Muscle of leg (tissue), 11 donors: Measurements from ENCODE around the gene PSMB10. TPM values are rescaled to one million over a fixed set of nuclear protein-coding genes. Genes with fewer than 3 reads are reported as not detected.
A peak's percentile ranks its signal among the peaks of the same experiment; 100 is the strongest.

Experiments used
- DNase-seq: peaks from one replicate; pipeline ENCODE4 v3.0.0; 2013
- H3K27ac ChIP-seq: one replicate; pipeline ENCODE4 v1.5.1; 2013; ENCODE audit warnings: mild to moderate bottlenecking, low read length, control low read depth
- H3K27me3 ChIP-seq: one replicate; pipeline ENCODE4 v1.6.1; 2013; ENCODE audit warnings: low read length; ENCODE audit not compliant: control insufficient read depth, insufficient read depth
- H3K36me3 ChIP-seq: one replicate; pipeline ENCODE4 v1.6.1; 2013; ENCODE audit warnings: low read length; ENCODE audit not compliant: control insufficient read depth, insufficient read depth
- H3K4me1 ChIP-seq: one replicate; pipeline ENCODE4 v1.6.1; 2013; ENCODE audit warnings: low read length; ENCODE audit not compliant: control insufficient read depth, insufficient read depth
- H3K4me3 ChIP-seq: one replicate; pipeline ENCODE4 v1.5.1; 2013; ENCODE audit warnings: low read length, control low read depth
- H3K9me3 ChIP-seq: replicated peaks from 2 replicates; pipeline ENCODE4 v1.6.1; 2013; ENCODE audit warnings: low read depth, low read length; ENCODE audit not compliant: control insufficient read depth
- WGBS: methylation state at CpG from one replicate; pipeline ENCODE4 v1.1.5; 2013; ENCODE audit warnings: missing lambda C conversion rate; ENCODE audit not compliant: insufficient coverage; 5-methylcytosine and 5-hydroxymethylcytosine counted together
- polyA plus RNA-seq, 8 donors: library from polyadenylated mRNA; unstranded; fragments of 120-200 nt; gene quantifications; one replicate each; pipeline versions ENCODE4 v1.2.1 to v1.2.3, GENCODE V29; 2013; ENCODE audit warnings: inconsistent platforms in 1 of 8, low replicate concordance in 1 of 8; ENCODE audit not compliant: insufficient read length in 8 of 8, insufficient read depth in 1 of 8
- total RNA-seq: library from RNA; stranded (reverse); fragments of 120-200 nt; gene quantifications from one replicate; pipeline ENCODE4 v1.2.4, GENCODE V29; 2013

Gene PSMB10
- total and polyA plus RNA-seq, 9 donors = 24.7 to 44.6 (median 32.6) TPM

- Histone ChIP-seq H3K36me3 (peaks cover 75% of the 10 kb centered on the region), H3K4me1 (peaks cover 17% of the 10 kb centered on the region), H3K4me3 (no peak overlapping the region), H3K27me3 (no peaks in the 10 kb centered on the region), H3K9me3 (no peaks in the 10 kb centered on the region), H3K27ac (no peak overlapping the region)
- WGBS = 62% methylated on average over 12 of the region's 12 CpGs
- peak; percentile 64 for DNase-seq
Observed at GRCh38 chr16:67951485-67951884, 14.8 kb upstream of the PSMB10 start.

GRCh38 chr16:67950335-67950843 is 13.7 kb upstream of the PSMB10 start:
- peaks cover 19% of the 10 kb centered on the region for H3K4me1 ChIP-seq
- WGBS = 84% methylated on average over 7 of the region's 16 CpGs

GRCh38 chr16:67949645-67950044 is 13.0 kb upstream of the PSMB10 start:
- H3K9me3 ChIP-seq = no peaks in the 10 kb centered on the region
- peaks cover 26% of the 10 kb centered on the region for H3K4me1 ChIP-seq
- DNase-seq = no peak
- no peak overlapping the region for H3K4me3 ChIP-seq
- peaks cover 85% of the 10 kb centered on the region for H3K36me3 ChIP-seq
- no peak overlapping the region for H3K27ac ChIP-seq
- WGBS = 91% methylated on average over 9 of the region's 11 CpGs
- H3K27me3 ChIP-seq = no peaks in the 10 kb centered on the region

More at GRCh38 chr16:67950335-67950843, 13.7 kb upstream of the PSMB10 start:
- no peaks in the 10 kb centered on the region for H3K9me3 ChIP-seq
- H3K27me3 ChIP-seq = no peaks in the 10 kb centered on the region
- H3K27ac ChIP-seq = no peak overlapping the region
- H3K4me3 ChIP-seq = no peak overlapping the region
- H3K36me3 ChIP-seq = peaks cover 85% of the 10 kb centered on the region
- no peak for DNase-seq

GRCh38 chr16:67948015-67948414 is 11.4 kb upstream of the PSMB10 start:
- Histone ChIP-seq H3K27me3 (no peaks in the 10 kb centered on the region), H3K4me1 (peaks cover 41% of the 10 kb centered on the region), H3K9me3 (no peaks in the 10 kb centered on the region), H3K36me3 (peaks cover 92% of the 10 kb centered on the region), H3K4me3 (no peak overlapping the region), H3K27ac (no peak overlapping the region)
- WGBS = 93% methylated on average over 15 of the region's 15 CpGs
- DNase-seq = no peak

GRCh38 chr16:67946966-67947558 is 10.4 kb upstream of the PSMB10 start:
- DNase-seq = no peak
- Histone ChIP-seq H3K27ac (no peak overlapping the region), H3K9me3 (no peaks in the 10 kb centered on the region), H3K27me3 (no peaks in the 10 kb centered on the region), H3K4me1 (peaks cover 40% of the 10 kb centered on the region), H3K36me3 (peaks cover 98% of the 10 kb centered on the region), H3K4me3 (no peak overlapping the region)
- WGBS = 89% methylated on average over 20 of the region's 28 CpGs

GRCh38 chr16:67946128-67946569 is 9.5 kb upstream of the PSMB10 start:
- Histone ChIP-seq H3K4me1 (peaks cover 31% of the 10 kb centered on the region), H3K36me3 (peaks cover 98% of the 10 kb centered on the region), H3K9me3 (no peaks in the 10 kb centered on the region), H3K27ac (no peak overlapping the region), H3K27me3 (no peaks in the 10 kb centered on the region), H3K4me3 (no peak overlapping the region)
- 88% methylated on average over 18 of the region's 20 CpGs for WGBS
- no peak for DNase-seq

- H3K4me3 ChIP-seq = no peak overlapping the region
- no peaks in the 10 kb centered on the region for H3K27me3 ChIP-seq
- 85% methylated on average over 18 of the region's 24 CpGs for WGBS
- H3K9me3 ChIP-seq = no peaks in the 10 kb centered on the region
- H3K4me1 ChIP-seq = peaks cover 24% of the 10 kb centered on the region
- H3K36me3 ChIP-seq = peaks cover 93% of the 10 kb centered on the region
- peak overlapping the region; percentile 13 for H3K27ac ChIP-seq
- DNase-seq = no peak
Observed at GRCh38 chr16:67945392-67945933, 8.8 kb upstream of the PSMB10 start.

GRCh38 chr16:67944690-67945391 is 8.2 kb upstream of the PSMB10 start:
- WGBS = 86% methylated on average over 23 of the region's 24 CpGs
- H3K4me3 ChIP-seq = no peak overlapping the region
- H3K9me3 ChIP-seq = no peaks in the 10 kb centered on the region
- H3K27me3 ChIP-seq = no peaks in the 10 kb centered on the region
- peaks cover 24% of the 10 kb centered on the region for H3K4me1 ChIP-seq
- peak overlapping the region; percentile 85 for H3K27ac ChIP-seq
- DNase-seq = no peak
- peaks cover 88% of the 10 kb centered on the region for H3K36me3 ChIP-seq

- peak; percentile 80 for DNase-seq
- Histone ChIP-seq H3K27ac (peak within 1 kb of the TSS; percentile 85), H3K36me3 (peaks cover 87% of the 10 kb centered on the region)
Observed at GRCh38 chr16:67943619-67944504, 7.2 kb upstream of the PSMB10 start, which contains the start of gene LCAT. TSS of gene LCAT (minus strand) at chr16:67944120. CDS start at chr16:67944101, 19 bp downstream.

More at GRCh38 chr16:67943619-67944504, 7.2 kb upstream of the PSMB10 start, which contains the start of gene LCAT:
- H3K4me1 ChIP-seq = peaks cover 24% of the 10 kb centered on the region
- no peak within 1 kb of the TSS for H3K4me3 ChIP-seq
- H3K9me3 ChIP-seq = no peaks in the 10 kb centered on the region
- no peaks in the 10 kb centered on the region for H3K27me3 ChIP-seq
- 48% methylated on average over 19 of the region's 23 CpGs for WGBS
